Gastrocnemius medialis (tissue), 4 donors: ENCODE measurements around the gene DNAH2. TPM values are rescaled to one million over a fixed set of nuclear protein-coding genes. Genes with fewer than 3 reads are reported as not detected.

Experiments used
- ATAC-seq, 2 donors: fragments of 150-250 bp; one replicate each; pipeline ENCODE4 v1.9.1; 2016
- DNase-seq, 2 donors: peaks; one replicate each; pipeline ENCODE4 v3.0.0-alpha.2; 2019
- H3K27ac ChIP-seq, 4 donors: fragments of 200-600 bp; sonication (generic); 1 replicate in 1 of 4; 2 replicates in 3 of 4; pipeline ENCODE4 v1.5.1; 2016 to 2018; ENCODE audit warnings: mild to moderate bottlenecking in 2 of 4, moderate library complexity in 1 of 4
- H3K27me3 ChIP-seq, 3 donors: fragments of 200-600 bp; sonication (generic) in 2 of 3; 1 replicate in 1 of 3; 2 replicates in 2 of 3; pipeline versions ENCODE4 v1.5.1 to v1.6.0; 2016 to 2019; ENCODE audit warnings: mild to moderate bottlenecking in 1 of 3, moderate library complexity in 1 of 3
- H3K36me3 ChIP-seq, 2 donors: fragments of 200-600 bp; sonication (generic) in 1 of 2; one replicate each; pipeline ENCODE4 v1.5.1; 2017 to 2018
- H3K4me1 ChIP-seq, 2 donors: fragments of 200-600 bp; sonication (generic) in 1 of 2; one replicate each; pipeline ENCODE4 v1.5.1; 2016 to 2017; ENCODE audit warnings: mild to moderate bottlenecking in 2 of 2
- H3K4me3 ChIP-seq, 4 donors: fragments of 200-600 bp; sonication (generic) in 3 of 4; 1 replicate in 1 of 4; 2 replicates in 3 of 4; pipeline ENCODE4 v1.5.1; 2016 to 2019; ENCODE audit warnings: mild to moderate bottlenecking in 2 of 4
- H3K9me3 ChIP-seq, 3 donors: fragments of 200-600 bp; sonication (generic) in 2 of 3; 1 replicate in 1 of 3; 2 replicates in 2 of 3; pipeline ENCODE4 v1.5.1; 2016 to 2019
- CTCF ChIP-seq, 5 experiments: fragments of 450-650 bp in 3 of 5; fragments of 200-600 bp in 2 of 5; sonication (generic) in 2 of 5; IDR thresholded peaks in 4 of 5; conservative IDR thresholded peaks in 1 of 5; 1 replicate in 4 of 5; 2 replicates in 1 of 5; pipeline ENCODE4 v1.5.1; 2016 to 2019; ENCODE audit warnings: antibody characterized with exemption in 5 of 5, mild to moderate bottlenecking in 3 of 5, moderate library complexity in 3 of 5
- POLR2A ChIP-seq, 2 donors: fragments of 450-650 bp; IDR thresholded peaks; one replicate each; pipeline ENCODE4 v1.6.1; 2017; ENCODE audit warnings: antibody characterized with exemption in 2 of 2, mild to moderate bottlenecking in 2 of 2, moderate library complexity in 2 of 2
- in situ Hi-C, 4 donors: fragments of 200-750 bp; cut with MboI; loops; one replicate each; pipeline versions ENCODE4 v1.15.0 to v1.8.0; 2017; ENCODE audit warnings: low sequenced_read_pairs in 4 of 4
- intact Hi-C: fragments of 100-400 bp; cut with DNase I; formaldehyde crosslinking; loops from one replicate; pipeline ENCODE4 v1.15.1; 2023; ENCODE audit warnings: low total_unique reads
- total RNA-seq, 4 donors: library from RNA; depleted of rRNA; stranded (reverse); fragments of >200 nt; gene quantifications; one replicate each; pipeline versions ENCODE4 v1.1.0 to v1.2.3, GENCODE V29; 2016

The DNAH2 gene
- total RNA-seq, 4 donors from 2014 or later = not detected

GRCh38 chr17:7840441-7840840 lies 122.9 kb downstream of the DNAH2 start:
- Histone ChIP-seq H3K27ac (peak overlapping the region; percentile 97 to 100 (median 100)), H3K9me3 (no peaks in the 10 kb centered on the region), H3K4me1 (peaks cover 52 to 57% of the 10 kb centered on the region in 2 donors), H3K36me3 (no peaks in the 10 kb centered on the region), H3K27me3 (no peaks in the 10 kb centered on the region), H3K4me3 (no peak overlapping the region)
- no peak for TF ChIP-seq POLR2A (IDR thresholded peaks at IDR 0.05)
- no peak for TF ChIP-seq CTCF (IDR thresholded peaks at IDR 0.05 in 4 of 5, conservative IDR thresholded peaks at IDR 0.05 in 1 of 5)
- ATAC-seq (no peak), DNase-seq (no peak)
- in situ Hi-C loops = loop anchor here in 1 of 4 donors (5.0 kb wide), 1 partner anchor 312 kb away; the partner anchor contains the start of gene PER1
- intact Hi-C loops = loop anchor here (5.0 to 10.0 kb wide), 5 partner anchors 278 to 603 kb away; partner anchors contain the start of genes EIF5A, KRABD2, PER1 and PHF23

- peaks cover 0 to 4% of the 10 kb centered on the region in 2 donors for H3K36me3 ChIP-seq
- intact Hi-C loops (loop anchor here (5.0 to 10.0 kb wide), 5 partner anchors 279 to 604 kb away; partner anchors contain the start of genes EIF5A, KRABD2, PER1 and PHF23), in situ Hi-C loops (loop anchor here in 1 of 4 donors (5.0 kb wide), 1 partner anchor 311 kb away; the partner anchor contains the start of gene PER1)
- DNase-seq = no peak
- peak overlapping the region; percentile 80 to 96 (median 88) for H3K4me3 ChIP-seq
- peaks cover 55 to 62% of the 10 kb centered on the region in 2 donors for H3K4me1 ChIP-seq
- TF ChIP-seq CTCF (IDR thresholded peaks at IDR 0.05 in 4 of 5, conservative IDR thresholded peaks at IDR 0.05 in 1 of 5) (no peak), POLR2A (IDR thresholded peaks at IDR 0.05) (no peak)
- H3K27ac ChIP-seq = peak overlapping the region; percentile 97 to 100 (median 100)
- ATAC-seq = no peak
- H3K27me3 ChIP-seq = no peaks in the 10 kb centered on the region
- H3K9me3 ChIP-seq = no peaks in the 10 kb centered on the region
Observed at GRCh38 chr17:7840875-7841274, 123.3 kb downstream of the DNAH2 start.

- intact Hi-C loops = loop anchor here (5.0 to 10.0 kb wide), 5 partner anchors 279 to 604 kb away; partner anchors contain the start of genes EIF5A, KRABD2, PER1 and PHF23
- in situ Hi-C loops = loop anchor here in 1 of 4 donors (5.0 kb wide), 1 partner anchor 311 kb away; the partner anchor contains the start of gene PER1
- H3K4me1 ChIP-seq = peaks cover 55 to 61% of the 10 kb centered on the region in 2 donors
Observed at GRCh38 chr17:7841396-7841914, 123.9 kb downstream of the DNAH2 start.

GRCh38 chr17:7841915-7842379 lies 124.4 kb downstream of the DNAH2 start:
- in situ Hi-C loops = loop anchor here in 1 of 4 donors (5.0 kb wide), 1 partner anchor 310 kb away; the partner anchor contains the start of gene PER1
- DNase-seq = peak; percentile 86 to 91
- peak; percentile 55 to 56 for ATAC-seq
- H3K4me1 ChIP-seq = peaks cover 51 to 56% of the 10 kb centered on the region in 2 donors
- peak overlapping the region; percentile 80 to 96 (median 88) for H3K4me3 ChIP-seq
- intact Hi-C loops = loop anchor here (5.0 to 10.0 kb wide), 5 partner anchors 280 to 605 kb away; partner anchors contain the start of genes EIF5A, KRABD2, PER1 and PHF23
- TF ChIP-seq CTCF (IDR thresholded peaks at IDR 0.05 in 4 of 5, conservative IDR thresholded peaks at IDR 0.05 in 1 of 5) = peak in 1 of 5 experiments; percentile 22
- peak in 1 of 2 donors; percentile 40 for TF ChIP-seq POLR2A (IDR thresholded peaks at IDR 0.05)
- peak overlapping the region; percentile 97 to 100 (median 100) for H3K27ac ChIP-seq
- no peaks in the 10 kb centered on the region for H3K9me3 ChIP-seq
- peaks cover 0 to 13% of the 10 kb centered on the region in 2 donors for H3K36me3 ChIP-seq
- H3K27me3 ChIP-seq = no peaks in the 10 kb centered on the region

More at GRCh38 chr17:7841396-7841914, 123.9 kb downstream of the DNAH2 start:
- no peaks in the 10 kb centered on the region for H3K9me3 ChIP-seq
- peak overlapping the region; percentile 80 to 96 (median 88) for H3K4me3 ChIP-seq
- peaks cover 0 to 10% of the 10 kb centered on the region in 2 donors for H3K36me3 ChIP-seq
- ATAC-seq (peak; percentile 37 to 42), DNase-seq (peak; percentile 88 to 95)
- TF ChIP-seq CTCF (IDR thresholded peaks at IDR 0.05 in 4 of 5, conservative IDR thresholded peaks at IDR 0.05 in 1 of 5) (peak in 2 of 5 experiments; percentile 18 to 50), POLR2A (IDR thresholded peaks at IDR 0.05) (peak; percentile 57 to 76)
- no peaks in the 10 kb centered on the region for H3K27me3 ChIP-seq
- peak overlapping the region; percentile 97 to 100 (median 100) for H3K27ac ChIP-seq
